HG03064 (cell line): ENCODE results near the gene ZNF585A.
"Not testable (repeated sequence)": the region's sequence is repeated elsewhere in the genome, so short reads cannot be mapped to it uniquely, and the experiment has no call there.

Source experiments
- ATAC-seq: cut with Tn5 transposase; IDR thresholded peaks from one replicate; pipeline ENCODE4 v1.9.1; 2021; ENCODE audit warnings: low read depth; ENCODE audit not compliant: unreplicated experiment

ZNF585A gene

GRCh38 chr19:37172368-37173366 lies at the start of gene ZNF585A:
TSS of gene ZNF585A (minus strand) at chr19:37172695. CDS start at chr19:37169910, 2,785 bp downstream.
- ATAC-seq = peak; percentile 98

- ATAC-seq = no peak
Measured at GRCh38 chr19:37221136-37221535, 48.6 kb upstream of the ZNF585A start.

GRCh38 chr19:37220383-37220782 lies 47.9 kb upstream of the ZNF585A start:
- no peak for ATAC-seq

GRCh38 chr19:37218592-37218935 lies 46.1 kb upstream of the ZNF585A start:
- ATAC-seq = peak; percentile 4

- ATAC-seq = peak; percentile 87
Measured at GRCh38 chr19:37217775-37218591, 45.5 kb upstream of the ZNF585A start, which contains the start of gene ZNF383. TSS of gene ZNF383 (plus strand) at chr19:37218214. CDS start at chr19:37230454, 12,240 bp downstream.

- ATAC-seq = peak; percentile 4
Measured at GRCh38 chr19:37217480-37217774, 44.9 kb upstream of the ZNF585A start.

GRCh38 chr19:37197768-37198167 lies 25.3 kb upstream of the ZNF585A start:
- ATAC-seq = no peak

- not testable (repeated sequence) for ATAC-seq
Measured at GRCh38 chr19:37197115-37197514, 24.6 kb upstream of the ZNF585A start.

- ATAC-seq = not testable (repeated sequence)
Measured at GRCh38 chr19:37195248-37195647, 22.8 kb upstream of the ZNF585A start.

GRCh38 chr19:37186071-37186470 lies 13.6 kb upstream of the ZNF585A start:
- ATAC-seq = not testable (repeated sequence)

- no peak for ATAC-seq
Measured at GRCh38 chr19:37165635-37166034, 6.9 kb downstream of the ZNF585A start.

- ATAC-seq = no peak
Measured at GRCh38 chr19:37160153-37160552, 12.3 kb downstream of the ZNF585A start.

- ATAC-seq = no peak
Measured at GRCh38 chr19:37148214-37148613, 24.3 kb downstream of the ZNF585A start.

- ATAC-seq = no peak
Measured at GRCh38 chr19:37136111-37136510, 36.4 kb downstream of the ZNF585A start.

- no peak for ATAC-seq
Measured at GRCh38 chr19:37128821-37129177, 43.7 kb downstream of the ZNF585A start.

GRCh38 chr19:37127999-37128820 lies 44.3 kb downstream of the ZNF585A start:
- ATAC-seq = no peak

- not testable (repeated sequence) for ATAC-seq
Measured at GRCh38 chr19:37122093-37122492, 50.4 kb downstream of the ZNF585A start.

GRCh38 chr19:37114001-37114400 lies 58.5 kb downstream of the ZNF585A start:
- no peak for ATAC-seq

- ATAC-seq = not testable (repeated sequence)
Measured at GRCh38 chr19:37111753-37112152, 60.7 kb downstream of the ZNF585A start.

GRCh38 chr19:37104135-37104534 lies 68.4 kb downstream of the ZNF585A start:
- not testable (repeated sequence) for ATAC-seq
